NCI-H460 (cell line): Measurements from ENCODE around the gene EOGT. TPM values are rescaled to one million over a fixed set of nuclear protein-coding genes. Genes with fewer than 3 reads are reported as not detected.

Experiments used
- DNase-seq: peaks from one replicate; pipeline ENCODE4 v3.0.0-alpha.2; 2016; ENCODE audit warnings: low read depth; ENCODE audit errors: extremely low read depth
- small RNA-seq, 2 experiments: library from RNA; depleted of rRNA; stranded (forward); fragments of <200 nt; gene quantifications; one replicate each; pipeline ENCODE3, GENCODE V24; 2014
- total RNA-seq: library from RNA; depleted of rRNA; stranded (reverse); fragments of >200 nt; shearing (Covaris generic); gene quantifications from 2 replicates; pipeline ENCODE4 v1.2.3, GENCODE V29; 2014; rRNA removed

The EOGT gene
- total RNA-seq, 1 experiment from 2014 or later, result 30.7 TPM

- no peak for DNase-seq
Observed at GRCh38 chr3:68963891-68964290, 49.6 kb downstream of the EOGT start.

DNA sequence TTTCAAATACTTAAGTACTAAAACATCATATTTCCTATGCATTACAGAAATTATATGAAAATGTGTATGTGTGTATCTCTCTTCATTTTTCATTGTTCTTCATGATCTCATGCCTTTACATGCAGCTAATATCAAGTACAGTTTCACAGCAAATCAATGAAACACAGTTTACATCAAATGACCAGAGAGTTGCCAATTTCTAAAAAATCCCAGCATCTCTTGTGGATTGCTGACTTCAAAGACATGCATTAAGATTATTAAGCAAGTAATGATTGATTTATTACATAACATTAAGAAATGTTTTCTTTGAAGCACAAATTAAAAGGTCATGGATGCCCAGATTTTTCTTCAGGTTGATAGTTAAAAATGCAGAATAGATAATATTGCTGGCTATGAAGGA, 50.1 kb downstream of the EOGT start:
- no peak for DNase-seq

DNA sequence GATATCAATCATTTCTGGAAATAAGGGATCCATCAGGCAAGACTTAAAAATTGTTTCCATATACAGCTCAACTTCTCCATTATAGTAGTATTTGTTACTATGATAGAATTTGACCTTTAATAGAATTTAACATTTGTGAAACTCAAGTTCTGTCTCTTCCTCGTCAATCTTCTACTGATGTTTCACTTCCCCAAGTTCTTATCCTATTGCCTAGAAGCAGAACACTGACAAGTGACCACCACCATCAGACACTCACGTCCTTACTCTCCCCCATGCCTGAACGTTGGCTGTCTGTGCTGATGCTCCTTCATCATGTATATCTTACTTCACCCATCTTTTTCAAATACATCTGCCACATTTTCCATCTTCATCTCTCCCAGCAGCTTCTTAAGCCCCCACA, 54.6 kb downstream of the EOGT start:
- DNase-seq, result no peak

DNA sequence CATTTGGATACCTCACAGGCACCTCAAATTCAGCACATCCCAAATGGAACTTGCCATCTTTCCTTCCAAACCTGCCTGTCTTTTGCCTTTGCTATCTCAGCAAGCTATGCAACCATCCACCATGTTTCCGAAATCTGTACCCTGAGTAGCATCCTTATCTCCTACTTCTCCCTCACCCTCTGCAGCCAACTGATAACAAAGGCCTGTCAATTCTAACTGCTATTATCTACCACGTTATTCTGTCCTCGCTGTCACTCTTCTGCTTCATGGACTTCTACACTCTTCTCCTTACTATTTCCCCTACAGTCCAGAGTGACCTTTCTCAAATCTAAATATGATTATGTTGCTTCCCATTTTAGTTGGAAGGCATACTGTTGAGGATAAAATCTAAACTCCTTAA, 55.6 kb downstream of the EOGT start:
- DNase-seq, result no peak

DNA sequence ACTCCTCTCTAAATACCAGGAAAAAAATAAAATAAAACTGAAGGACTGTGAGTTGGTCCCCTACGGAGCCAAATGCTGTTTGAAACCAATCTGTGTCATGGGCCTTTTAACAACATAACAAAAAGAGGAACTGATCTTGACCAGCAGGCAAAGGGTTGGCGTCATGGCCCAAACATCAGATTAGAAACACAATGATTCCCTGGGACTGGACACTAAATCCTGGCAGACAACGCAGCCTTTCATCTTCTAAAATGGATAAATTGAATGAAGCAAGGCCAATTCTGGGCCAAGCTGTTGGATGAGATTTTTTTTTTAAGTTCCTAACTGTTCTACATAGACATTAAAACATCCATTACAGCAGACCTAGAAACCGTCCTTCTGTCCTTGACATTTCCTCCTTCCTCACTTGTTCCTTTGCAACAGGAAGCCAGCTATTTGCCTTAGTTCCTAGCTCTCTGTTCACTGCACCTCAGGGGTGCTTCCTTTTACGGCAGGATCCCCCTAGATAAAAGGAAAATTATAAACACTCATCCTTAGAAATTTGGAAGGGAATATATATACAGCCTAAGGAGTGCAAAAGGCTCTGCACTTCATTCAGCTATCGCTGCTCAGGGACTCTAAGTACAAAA, 59.6 kb downstream of the EOGT start:
- DNase-seq, result no peak

- no peak for DNase-seq
Observed at GRCh38 chr3:68945225-68945624, 68.3 kb downstream of the EOGT start.

GRCh38 chr3:68943753-68944500, 69.6 kb downstream of the EOGT start:
- no peak for DNase-seq

- no peak for DNase-seq
Observed at GRCh38 chr3:68941055-68941454, 72.4 kb downstream of the EOGT start.

DNA sequence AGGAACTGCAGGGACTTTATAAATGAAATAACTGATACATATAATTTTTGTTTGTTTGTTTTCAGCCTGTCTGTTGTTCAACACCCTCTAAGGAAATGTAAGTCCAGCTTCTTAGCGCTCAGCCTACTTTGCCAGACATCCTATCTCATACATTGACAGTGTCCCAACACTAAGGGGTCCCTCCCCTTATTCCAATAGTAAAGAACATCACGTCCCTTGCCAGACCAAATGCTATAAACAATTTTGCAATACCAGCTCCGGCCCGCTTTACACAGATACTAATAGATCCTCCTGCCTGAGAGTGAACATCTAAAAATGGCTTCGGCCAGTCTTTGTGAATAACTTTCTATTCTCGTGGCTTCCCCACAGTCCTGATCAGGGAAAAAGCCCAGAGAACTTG, 76.6 kb downstream of the EOGT start:
- no peak for DNase-seq

DNA sequence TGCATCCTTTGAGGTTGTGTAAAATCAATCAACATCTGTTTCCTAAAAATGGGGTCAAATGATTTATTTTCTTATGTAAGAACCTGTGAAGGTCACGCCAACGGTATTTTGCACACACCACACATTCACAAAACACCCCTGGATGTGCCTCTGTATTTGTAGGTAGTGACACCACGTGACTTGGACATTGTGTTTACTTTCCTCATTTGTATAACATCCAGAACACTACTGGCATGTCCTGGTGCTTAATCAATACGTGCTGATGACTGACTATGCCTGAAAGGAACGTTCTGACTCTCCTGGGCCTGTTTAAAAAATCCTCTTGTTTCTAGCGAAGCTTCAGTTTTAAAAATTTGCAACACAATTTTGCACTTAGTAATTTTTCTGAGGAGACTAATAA, 77.7 kb downstream of the EOGT start:
- DNase-seq, result no peak

- no peak for DNase-seq
Observed at GRCh38 chr3:68931406-68932149, 81.9 kb downstream of the EOGT start.

Small RNA genes lying within 50 kb of the gene (small RNA-seq; reads per million reads assigned to genes)
- 0.02 to 0.23 reads per million in 2 experiments for gene MIR3136

Other genes starting within 250 kb of the EOGT start
- gene TAFA4, start 81.1 kb downstream of the EOGT start, total RNA-seq, result 0.10 TPM in 1 of 2 replicates, not detected in the other
- gene TMF1, start 38.6 kb upstream of the EOGT start, total RNA-seq, result 14.8 and 16.8 TPM in 2 replicates
- gene UBA3, start 66.7 kb upstream of the EOGT start, total RNA-seq, result 60.2 and 61.7 TPM in 2 replicates
- gene ARL6IP5, start 71.3 kb upstream of the EOGT start, total RNA-seq, result 89.7 and 102 TPM in 2 replicates
- gene LMOD3, start 108.9 kb upstream of the EOGT start, total RNA-seq, result 0.84 and 1.1 TPM in 2 replicates